Small intestine (tissue), 7 donors: ENCODE results near the gene TOR3A. TPM values are rescaled to one million over a fixed set of nuclear protein-coding genes. Genes with fewer than 3 reads are reported as not detected.

ENCODE experiments used
- DNase-seq, 2 donors: peaks; one replicate each; pipeline versions ENCODE4 v3.0.0 to v3.0.0-alpha.2; 2013
- FAIRE-seq: peaks from 2 replicates; lab custom pipeline; 2012; peaks lifted over from hg19 to GRCh38; lab: Jason Lieb, UNC
- H3K27ac ChIP-seq, 3 donors: one replicate each; pipeline ENCODE4 v1.5.1; 2013; ENCODE audit warnings: low read length in 2 of 3, mild to moderate bottlenecking in 2 of 3, control low read depth in 1 of 3, inconsistent platforms in 1 of 3, low read depth in 1 of 3, moderate library complexity in 1 of 3
- H3K27me3 ChIP-seq, 3 donors: one replicate each; pipeline ENCODE4 v1.6.1; 2013; ENCODE audit warnings: low read length in 3 of 3, inconsistent platforms in 1 of 3; ENCODE audit not compliant: control insufficient read depth in 3 of 3, insufficient read depth in 3 of 3
- H3K36me3 ChIP-seq, 3 donors: one replicate each; pipeline ENCODE4 v1.6.1; 2013; ENCODE audit warnings: low read length in 3 of 3, inconsistent platforms in 1 of 3, low read depth in 1 of 3, mild to moderate bottlenecking in 1 of 3, moderate library complexity in 1 of 3; ENCODE audit not compliant: control insufficient read depth in 3 of 3, insufficient read depth in 2 of 3
- H3K4me1 ChIP-seq, 3 donors: one replicate each; pipeline ENCODE4 v1.6.1; 2013; ENCODE audit warnings: low read length in 2 of 3, inconsistent platforms in 1 of 3, low read depth in 1 of 3, mild to moderate bottlenecking in 1 of 3, moderate library complexity in 1 of 3; ENCODE audit not compliant: control insufficient read depth in 3 of 3, insufficient read depth in 2 of 3
- H3K4me3 ChIP-seq, 3 donors: one replicate each; pipeline ENCODE4 v1.5.1; 2013; ENCODE audit warnings: low read length in 3 of 3, control low read depth in 1 of 3, inconsistent platforms in 1 of 3, low read depth in 1 of 3, mild to moderate bottlenecking in 1 of 3, moderate library complexity in 1 of 3
- H3K9me3 ChIP-seq, 2 donors: one replicate each; pipeline ENCODE4 v1.6.1; 2013; ENCODE audit warnings: low read depth in 1 of 2, low read length in 1 of 2; ENCODE audit not compliant: control insufficient read depth in 2 of 2, insufficient read depth in 1 of 2
- WGBS, 3 donors: extraction: QIAGEN DNeasy Blood & Tissue Kit; methylation state at CpG; one replicate each; pipeline ENCODE4 v1.1.7; 2013; 5-methylcytosine and 5-hydroxymethylcytosine counted together
- polyA plus RNA-seq, 4 donors: library from polyadenylated mRNA; stranded (reverse) in 3 of 4; unstranded in 1 of 4; fragments of 200-250 nt in 3 of 4; fragments of 120-200 nt in 1 of 4; gene quantifications; one replicate each; pipeline versions ENCODE4 v1.2.1 to v1.2.3, GENCODE V29; 2013
- donor health status: healthy with polysubstance abuse.
- donor health status: control.
- donor health status: control.
- donor health status: Bipolar disorder and iron deficiency.
- donor health status: healthy.

TOR3A gene
- polyA plus RNA-seq, 4 donors, result 6.3 to 30.6 (median 15.8) TPM

DNA sequence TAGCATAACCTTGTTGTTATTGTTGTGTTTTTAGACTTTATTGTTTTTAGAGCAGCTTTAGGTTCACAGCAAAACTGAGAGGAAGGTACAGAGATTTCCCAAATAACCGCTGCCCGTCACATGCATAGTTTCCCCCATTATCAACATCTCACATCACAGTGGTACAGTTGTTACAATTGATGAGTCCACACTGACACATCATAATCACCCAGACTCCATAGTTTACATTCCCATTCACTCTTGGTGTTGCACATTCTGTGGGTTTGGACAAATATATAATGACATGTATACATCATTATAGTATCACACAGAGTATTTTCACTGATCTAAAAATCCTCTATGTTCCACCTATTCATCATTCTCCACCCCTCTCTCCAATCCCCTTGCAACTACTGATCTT lies 25.9 kb upstream of the TOR3A start:
- H3K27me3 ChIP-seq, result no peaks in the 10 kb centered on the region
- no peak for DNase-seq
- no peaks in the 10 kb centered on the region for H3K9me3 ChIP-seq
- H3K4me1 ChIP-seq, result no peaks in the 10 kb centered on the region
- no peak for FAIRE-seq
- no peak overlapping the region for H3K4me3 ChIP-seq
- H3K27ac ChIP-seq, result no peak overlapping the region
- 99 to 100% (median 100%) methylated on average over 2 of the region's 2 CpGs for WGBS, 3 donors
- peaks cover 0 to 12% (median 11%) of the 10 kb centered on the region in 3 donors for H3K36me3 ChIP-seq

DNA sequence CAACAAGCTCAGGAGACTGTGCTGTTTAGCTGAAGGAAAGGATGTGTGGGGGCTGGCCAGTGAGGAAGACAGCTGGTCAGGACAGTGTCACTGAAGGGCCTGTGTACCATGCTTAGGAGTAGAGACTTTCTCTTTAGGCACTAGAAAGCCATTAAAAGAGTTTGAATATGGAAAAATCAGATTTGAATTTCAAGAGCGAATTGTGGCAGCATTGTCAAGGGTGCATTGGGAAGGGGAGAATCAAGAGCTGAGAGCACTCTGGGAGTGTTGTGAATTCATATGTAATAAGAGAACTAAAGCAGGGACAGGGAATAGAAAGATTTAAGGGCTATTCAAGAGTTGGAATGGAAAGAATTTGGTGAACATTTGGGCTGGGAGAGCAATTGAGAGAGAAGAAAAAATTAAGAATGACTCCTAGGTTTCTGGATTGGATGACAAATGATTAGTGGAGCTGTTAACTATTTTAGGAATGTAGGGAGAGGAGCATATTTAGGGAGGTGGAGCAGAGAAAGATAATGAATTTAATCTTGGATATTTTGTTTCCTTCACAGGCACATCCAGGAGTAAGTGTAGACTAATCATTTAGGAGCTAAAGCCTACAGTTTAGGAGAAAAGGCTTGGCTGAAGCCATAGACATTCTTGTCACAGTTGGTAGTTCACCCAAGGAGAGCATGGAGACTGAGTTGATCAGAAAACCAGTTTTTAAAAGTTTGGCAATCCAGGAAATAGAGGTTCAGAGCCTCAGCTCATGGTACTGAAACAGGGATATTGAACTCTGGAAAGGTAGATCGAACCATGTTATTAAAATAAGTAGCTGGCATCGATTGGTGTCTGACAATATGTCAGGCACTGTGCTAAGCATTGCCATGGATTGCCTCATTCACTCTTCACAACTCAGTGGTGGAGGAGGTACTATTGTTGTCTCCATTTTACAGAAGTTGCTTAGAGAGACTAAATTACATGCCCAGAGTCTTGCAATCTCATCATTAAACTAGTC lies 23.1 kb upstream of the TOR3A start:
- WGBS, 3 donors, result 94 to 98% (median 96%) methylated on average over 3 of the region's 3 CpGs
- no peak for DNase-seq
- Histone ChIP-seq H3K9me3 (no peaks in the 10 kb centered on the region), H3K36me3 (peaks cover 0 to 11% (median 11%) of the 10 kb centered on the region in 3 donors), H3K4me3 (no peak overlapping the region), H3K4me1 (no peaks in the 10 kb centered on the region), H3K27ac (no peak overlapping the region), H3K27me3 (no peaks in the 10 kb centered on the region)
- no peak for FAIRE-seq

DNA sequence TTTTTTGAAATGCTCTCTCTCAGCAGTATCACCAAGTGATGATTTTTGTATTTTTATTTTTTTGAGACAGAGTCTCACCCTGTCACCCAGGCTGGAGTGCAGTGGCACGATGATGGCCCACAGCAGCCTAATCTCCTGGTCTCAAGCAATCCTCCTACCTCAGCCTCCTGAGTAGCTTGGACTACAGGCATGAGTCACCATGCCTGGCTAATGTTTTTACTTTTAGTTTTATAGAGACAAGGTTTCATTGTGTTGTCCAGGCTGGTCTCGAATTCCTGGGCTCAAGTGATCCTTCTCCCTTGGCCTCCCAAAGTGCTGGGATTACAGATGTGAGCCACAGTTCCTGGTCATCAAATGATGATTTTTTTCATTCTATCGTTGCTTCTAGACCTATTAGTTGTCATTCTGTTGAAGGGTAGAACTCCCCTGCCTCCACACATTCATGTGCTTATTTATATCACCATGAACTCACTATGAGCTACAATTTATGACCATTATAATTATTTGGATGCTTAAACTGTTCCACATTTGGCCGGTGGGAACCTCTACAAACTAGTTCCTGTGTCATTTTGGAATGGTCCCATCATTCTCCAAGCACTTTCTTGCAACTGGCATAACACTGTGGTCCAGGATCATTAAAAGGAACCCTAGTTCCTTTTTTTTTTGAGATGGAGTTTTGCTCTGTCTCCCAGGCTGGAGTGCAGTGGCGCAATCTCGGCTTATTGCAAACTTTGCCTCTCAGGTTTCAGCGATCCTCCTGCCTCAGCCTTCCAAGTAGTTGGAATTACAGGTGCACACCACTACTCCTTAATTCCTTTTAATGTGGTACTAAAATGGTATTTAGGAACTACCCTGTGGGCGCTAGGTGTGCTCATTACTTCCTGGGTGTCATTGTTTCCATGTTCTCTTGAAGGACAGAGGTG lies 20.2 kb upstream of the TOR3A start:
- Histone ChIP-seq H3K27ac (no peak overlapping the region), H3K9me3 (no peaks in the 10 kb centered on the region), H3K4me1 (no peaks in the 10 kb centered on the region), H3K4me3 (no peak overlapping the region), H3K27me3 (no peaks in the 10 kb centered on the region), H3K36me3 (peaks cover 0 to 16% (median 15%) of the 10 kb centered on the region in 3 donors)
- FAIRE-seq (no peak), DNase-seq (no peak)
- WGBS, 3 donors, result 94 to 97% (median 97%) methylated on average over 8 of the region's 8 CpGs

DNA sequence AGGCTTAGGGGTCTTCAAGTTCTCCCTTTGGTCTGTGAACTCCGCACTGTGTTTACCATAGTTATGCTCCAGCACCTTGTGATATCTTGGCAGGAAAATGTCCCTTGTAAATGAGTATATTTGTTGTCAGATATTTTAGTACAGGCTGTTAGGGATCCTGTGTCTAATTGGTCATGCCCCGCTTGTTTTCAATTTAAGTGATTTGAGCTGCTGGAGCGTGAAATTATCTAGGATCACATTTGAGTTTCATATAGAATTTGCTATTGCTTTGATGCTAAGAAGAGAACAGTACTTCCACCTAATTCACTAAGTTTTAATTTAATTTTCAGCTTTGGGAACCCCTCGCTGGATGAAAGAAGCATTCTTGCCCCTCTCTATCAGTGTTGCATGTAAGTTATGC lies 15.4 kb upstream of the TOR3A start:
- H3K27me3 ChIP-seq, result no peaks in the 10 kb centered on the region
- H3K36me3 ChIP-seq, result peaks cover 5 to 26% (median 20%) of the 10 kb centered on the region in 3 donors
- no peak overlapping the region for H3K27ac ChIP-seq
- WGBS, 3 donors, result 95 to 99% (median 98%) methylated on average over 4 of the region's 4 CpGs
- no peaks in the 10 kb centered on the region for H3K4me1 ChIP-seq
- H3K4me3 ChIP-seq, result no peak overlapping the region
- FAIRE-seq (no peak), DNase-seq (no peak)
- no peaks in the 10 kb centered on the region for H3K9me3 ChIP-seq

DNA sequence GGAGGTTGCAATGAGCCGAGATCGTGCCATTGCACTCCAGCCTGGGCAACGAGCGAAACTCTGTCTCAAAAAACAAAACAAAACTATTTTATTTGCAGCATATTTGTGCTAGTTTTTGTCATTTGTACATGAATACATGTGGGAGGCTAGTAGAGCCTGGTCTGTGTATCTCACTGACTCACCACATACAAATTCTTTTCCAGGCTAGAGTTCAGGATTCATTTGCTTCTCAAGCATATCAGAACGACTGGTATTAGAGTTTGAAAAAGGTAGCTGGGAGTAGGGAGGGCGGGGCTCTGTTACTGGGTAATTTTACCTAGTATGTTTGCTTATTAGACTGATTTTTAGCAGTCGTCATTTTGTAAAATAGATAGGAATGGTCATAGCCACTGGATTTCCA lies 4.5 kb upstream of the TOR3A start:
- Histone ChIP-seq H3K27ac (no peak overlapping the region), H3K9me3 (no peaks in the 10 kb centered on the region), H3K4me3 (no peak overlapping the region), H3K4me1 (no peaks in the 10 kb centered on the region), H3K27me3 (no peaks in the 10 kb centered on the region), H3K36me3 (peaks cover 2 to 8% (median 2%) of the 10 kb centered on the region in 3 donors)
- 79 to 90% (median 85%) methylated on average over 7 of the region's 7 CpGs for WGBS, 3 donors
- FAIRE-seq (no peak), DNase-seq (no peak)

DNA sequence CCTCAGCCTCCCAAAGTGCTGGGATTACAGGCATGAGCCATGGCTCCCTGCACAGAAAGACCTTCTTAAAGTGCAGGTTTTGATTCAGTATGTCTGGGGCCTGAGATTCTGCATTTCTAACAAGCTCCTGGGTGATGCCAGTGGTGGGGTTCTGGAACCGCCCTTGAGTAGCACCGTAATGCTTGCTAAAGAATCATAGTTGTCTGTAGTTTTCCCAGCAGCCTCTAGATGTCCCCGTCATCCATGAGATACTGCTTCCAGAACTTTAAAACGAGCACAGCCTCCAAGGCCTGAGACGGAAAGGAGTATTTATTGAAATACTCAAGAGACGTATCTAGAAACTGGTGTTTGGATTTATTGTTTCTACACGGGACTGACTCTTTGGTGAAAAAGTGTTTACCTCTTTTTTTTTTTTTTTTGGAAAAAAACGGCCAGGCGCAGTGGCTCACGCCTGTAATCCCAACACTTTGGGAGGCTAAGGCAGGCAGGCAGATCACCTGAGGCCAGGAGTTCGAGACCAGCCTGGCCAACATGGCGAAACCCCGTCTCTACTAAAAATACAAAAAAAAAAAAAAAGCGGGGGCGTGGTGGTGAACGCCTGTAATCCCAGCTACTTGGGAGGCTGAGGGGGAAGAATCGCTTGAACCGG lies 2.6 kb upstream of the TOR3A start:
- DNase-seq, result peak; percentile 75 to 77
- Histone ChIP-seq H3K4me1 (peaks cover 0 to 12% (median 2%) of the 10 kb centered on the region in 3 donors), H3K27ac (no peak overlapping the region), H3K36me3 (peaks cover 0 to 9% (median 0%) of the 10 kb centered on the region in 3 donors), H3K27me3 (no peaks in the 10 kb centered on the region), H3K9me3 (no peaks in the 10 kb centered on the region), H3K4me3 (no peak overlapping the region)
- FAIRE-seq, result no peak
- 47 to 57% (median 55%) methylated on average over 15 to 18 of the region's 18 CpGs for WGBS, 3 donors

DNA sequence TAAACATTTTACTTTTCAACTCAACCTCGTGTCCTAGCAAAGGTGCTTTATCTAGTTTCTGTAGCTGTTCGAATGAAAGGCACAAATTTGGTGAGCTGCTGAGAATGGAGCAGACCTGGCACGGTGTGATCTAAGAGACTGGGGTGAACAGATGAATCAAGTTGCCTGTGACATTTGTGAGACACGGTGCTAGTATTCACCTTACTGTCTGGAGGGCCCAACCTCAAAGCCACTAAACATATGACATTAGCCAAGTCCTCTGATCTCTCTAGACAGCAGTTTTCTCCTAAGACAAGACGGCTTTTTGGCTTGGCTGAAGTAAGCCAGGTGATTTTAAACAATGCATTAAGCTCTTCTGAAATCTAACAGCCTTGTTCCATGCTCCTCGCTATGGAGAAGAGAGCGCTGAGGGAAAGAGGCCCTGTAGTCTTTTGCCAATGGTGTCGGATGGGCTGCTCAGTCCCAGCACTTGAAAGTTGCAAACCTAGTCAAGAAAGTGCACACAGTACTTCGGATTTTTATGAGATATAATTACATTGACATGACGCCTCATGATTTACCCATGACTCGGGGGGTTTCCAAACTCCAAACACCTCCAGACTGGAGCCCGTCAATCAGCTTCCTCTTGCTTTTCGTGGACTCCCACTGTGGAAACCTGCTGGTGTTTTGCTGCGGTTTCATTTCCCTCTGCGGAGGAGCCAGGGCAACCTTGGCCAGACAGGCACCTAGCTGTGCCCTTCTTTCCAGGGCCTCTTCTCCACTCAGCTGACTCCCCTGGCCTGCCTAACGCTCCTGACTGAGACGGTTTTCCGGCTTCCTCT lies 794 bp upstream of the TOR3A start:
- no peaks in the 10 kb centered on the region for H3K9me3 ChIP-seq
- H3K27ac ChIP-seq, result peak overlapping the region; percentile 75 to 94 (median 92)
- DNase-seq, result peak in 1 of 2 donors; percentile 9
- no peaks in the 10 kb centered on the region for H3K27me3 ChIP-seq
- whole genome bisulfite sequencing, 3 donors, result 18 to 29% (median 19%) methylated on average over 18 of the region's 18 CpGs
- peaks cover 0 to 12% (median 2%) of the 10 kb centered on the region in 3 donors for H3K4me1 ChIP-seq
- peak overlapping the region; percentile 69 to 94 (median 92) for H3K4me3 ChIP-seq
- H3K36me3 ChIP-seq, result peaks cover 0 to 22% (median 0%) of the 10 kb centered on the region in 3 donors
- FAIRE-seq, result no peak
